OCI-LY1 (cell line): Measurements from ENCODE around the gene E2F4.

Source experiments
- H2AFZ ChIP-seq: fragments of 200-600 bp; sonication (generic), shearing (Covaris generic); 2 replicates; pipeline ENCODE4 v1.6.0; 2014; ENCODE audit warnings: antibody characterized with exemption, mild to moderate bottlenecking, low read length
- H3F3A ChIP-seq: fragments of 200-600 bp; sonication (generic), shearing (Covaris generic); 2 replicates; pipeline ENCODE4 v1.6.0; 2014; ENCODE audit warnings: mild to moderate bottlenecking, antibody characterized with exemption, low read length, moderate library complexity; ENCODE audit not compliant: insufficient read depth
- H3K27ac ChIP-seq: fragments of 200-600 bp; sonication (generic); 2 replicates; pipeline ENCODE4 v1.5.1; 2014; ENCODE audit warnings: low read length, mixed run types, mild to moderate bottlenecking, low read depth; ENCODE audit not compliant: poor library complexity, severe bottlenecking
- H3K27me3 ChIP-seq: fragments of 200-600 bp; sonication (generic); 2 replicates; pipeline ENCODE4 v1.6.0; 2014; ENCODE audit warnings: antibody characterized with exemption, mild to moderate bottlenecking, low read length, moderate library complexity; ENCODE audit not compliant: insufficient read depth
- H3K36me3 ChIP-seq: fragments of 200-600 bp; sonication (generic); 2 replicates; pipeline ENCODE4 v1.6.1; 2014; ENCODE audit warnings: mild to moderate bottlenecking, antibody characterized with exemption, low read length, moderate library complexity, mixed read lengths; ENCODE audit not compliant: insufficient read depth
- H3K4me1 ChIP-seq: fragments of 200-600 bp; sonication (generic); 2 replicates; pipeline ENCODE4 v1.5.1; 2014; ENCODE audit warnings: mild to moderate bottlenecking, low read length, moderate library complexity; ENCODE audit not compliant: insufficient read depth, severe bottlenecking
- H3K4me2 ChIP-seq: fragments of 200-600 bp; sonication (generic), shearing (Covaris generic); 2 replicates; pipeline ENCODE4 v1.6.1; 2014; ENCODE audit warnings: low read length
- H3K4me3 ChIP-seq: fragments of 200-600 bp; sonication (generic); 2 replicates; pipeline ENCODE4 v1.5.1; 2014; ENCODE audit warnings: low read length, low read depth, mild to moderate bottlenecking, mixed read lengths; ENCODE audit not compliant: poor library complexity, severe bottlenecking
- H3K79me2 ChIP-seq: fragments of 200-600 bp; shearing (Covaris generic); 2 replicates; pipeline ENCODE4 v1.6.1; 2016; ENCODE audit warnings: mixed run types, low read length, mixed read lengths; ENCODE audit not compliant: insufficient read depth
- H3K9ac ChIP-seq: fragments of 200-600 bp; sonication (generic), shearing (Covaris generic); 2 replicates; pipeline ENCODE4 v1.6.1; 2014; ENCODE audit warnings: mild to moderate bottlenecking, low read length, mixed read lengths
- H3K9me2 ChIP-seq: fragments of 200-600 bp; sonication (generic), shearing (Covaris generic); 2 replicates; pipeline ENCODE4 v1.6.1; 2014; ENCODE audit warnings: low read depth, mild to moderate bottlenecking, low read length, mixed read lengths
- H3K9me3 ChIP-seq: fragments of 200-600 bp; shearing (Covaris generic); 2 replicates; pipeline ENCODE4 v1.6.1; 2014; ENCODE audit warnings: low read length, mixed read lengths
- H4K20me1 ChIP-seq: fragments of 200-600 bp; sonication (generic), shearing (Covaris generic); 2 replicates; pipeline ENCODE4 v1.6.0; 2016; ENCODE audit warnings: mild to moderate bottlenecking, low read length; ENCODE audit not compliant: insufficient read depth
- EZH2 ChIP-seq: fragments of 200-600 bp; sonication (generic), shearing (Covaris generic); IDR thresholded peaks from 2 replicates; pipeline ENCODE4 v1.8.0; 2017; ENCODE audit warnings: borderline replicate concordance, mixed run types, mild to moderate bottlenecking, antibody characterized with exemption, low read length, moderate library complexity, mixed read lengths
- TF ChIP-seq, protein P1 (sequence below): fragments of 200-600 bp; sonication (generic), shearing (Covaris generic); IDR thresholded peaks from 2 replicates; pipeline ENCODE4 v1.5.1; 2017; ENCODE audit warnings: mild to moderate bottlenecking, antibody characterized with exemption, low read length, moderate library complexity, mixed read lengths

E2F4 gene

DNA sequence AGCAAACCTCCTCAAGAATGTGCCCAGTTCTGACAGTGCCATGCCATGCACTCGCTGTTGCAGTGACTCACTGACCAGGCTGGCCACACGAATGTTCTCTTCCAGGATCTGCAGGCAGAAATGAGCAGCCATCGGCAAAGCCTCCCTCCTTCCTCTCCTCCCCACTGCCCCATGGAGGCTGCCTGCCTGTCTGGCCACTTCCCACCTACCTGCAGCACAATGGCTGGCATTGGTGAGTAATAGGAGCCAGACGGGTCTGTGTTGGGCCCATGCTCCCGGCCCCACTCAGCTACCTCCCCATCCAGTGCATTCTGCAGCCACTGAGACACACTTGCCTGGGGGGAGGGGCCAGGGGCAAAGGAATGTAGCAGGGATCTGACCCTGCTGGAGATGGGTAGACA, 5.4 kb upstream of the E2F4 start:
- Histone ChIP-seq H3K9ac (no peak overlapping the region), H3K9me3 (no peaks in the 10 kb centered on the region), H3K4me3 (no peak overlapping the region), H3K79me2 (no peaks in the 10 kb centered on the region), H3K36me3 (no peaks in the 10 kb centered on the region), H3K9me2 (no peaks in the 10 kb centered on the region), H2AFZ (no peak overlapping the region), H3K27ac (no peak overlapping the region), H3K4me2 (no peak overlapping the region), H3F3A (no peaks in the 10 kb centered on the region), H4K20me1 (no peaks in the 10 kb centered on the region), H3K27me3 (no peaks in the 10 kb centered on the region), H3K4me1 (peaks cover 17% of the 10 kb centered on the region)
- TF ChIP-seq EZH2 = no peak
- TF ChIP-seq, protein P1, sequence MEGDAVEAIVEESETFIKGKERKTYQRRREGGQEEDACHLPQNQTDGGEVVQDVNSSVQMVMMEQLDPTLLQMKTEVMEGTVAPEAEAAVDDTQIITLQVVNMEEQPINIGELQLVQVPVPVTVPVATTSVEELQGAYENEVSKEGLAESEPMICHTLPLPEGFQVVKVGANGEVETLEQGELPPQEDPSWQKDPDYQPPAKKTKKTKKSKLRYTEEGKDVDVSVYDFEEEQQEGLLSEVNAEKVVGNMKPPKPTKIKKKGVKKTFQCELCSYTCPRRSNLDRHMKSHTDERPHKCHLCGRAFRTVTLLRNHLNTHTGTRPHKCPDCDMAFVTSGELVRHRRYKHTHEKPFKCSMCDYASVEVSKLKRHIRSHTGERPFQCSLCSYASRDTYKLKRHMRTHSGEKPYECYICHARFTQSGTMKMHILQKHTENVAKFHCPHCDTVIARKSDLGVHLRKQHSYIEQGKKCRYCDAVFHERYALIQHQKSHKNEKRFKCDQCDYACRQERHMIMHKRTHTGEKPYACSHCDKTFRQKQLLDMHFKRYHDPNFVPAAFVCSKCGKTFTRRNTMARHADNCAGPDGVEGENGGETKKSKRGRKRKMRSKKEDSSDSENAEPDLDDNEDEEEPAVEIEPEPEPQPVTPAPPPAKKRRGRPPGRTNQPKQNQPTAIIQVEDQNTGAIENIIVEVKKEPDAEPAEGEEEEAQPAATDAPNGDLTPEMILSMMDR = no peak

DNA sequence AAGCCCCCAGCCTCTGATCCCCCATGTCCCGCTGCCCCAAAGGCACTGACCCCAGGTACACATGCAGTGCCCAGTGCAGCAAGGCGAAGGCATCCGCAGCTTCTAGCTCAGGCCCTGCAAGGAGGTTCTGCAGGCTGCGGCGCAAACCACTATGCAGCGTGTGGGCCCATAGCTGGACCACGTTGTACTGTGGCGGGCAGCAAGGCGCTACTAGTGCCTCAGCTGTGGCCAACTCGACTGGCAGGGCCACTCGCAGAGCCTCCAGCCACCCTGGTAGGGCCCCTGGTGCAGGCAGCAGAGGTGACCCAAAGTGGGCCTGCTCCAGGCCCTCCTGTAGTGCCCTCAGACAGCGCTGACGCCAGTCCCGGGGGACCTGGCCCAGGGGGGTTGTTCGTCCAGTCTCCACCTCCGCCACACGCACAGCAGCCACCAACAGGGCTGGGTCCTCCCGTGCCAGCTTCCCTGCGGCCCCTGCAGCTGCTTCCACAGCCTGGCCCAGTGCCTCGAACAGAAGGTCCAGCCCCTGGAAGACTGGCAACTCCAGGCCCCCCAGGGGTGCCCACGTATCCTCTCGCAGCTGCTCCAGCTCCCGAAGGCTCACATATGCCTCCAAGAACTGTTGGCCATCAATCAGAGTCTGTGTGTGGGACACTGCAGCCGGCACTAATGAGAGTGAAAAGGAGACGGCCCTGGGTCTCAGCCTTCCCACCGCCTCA, 4.6 kb upstream of the E2F4 start:
- H3K4me2 ChIP-seq = no peak overlapping the region
- no peaks in the 10 kb centered on the region for H4K20me1 ChIP-seq
- H3K4me1 ChIP-seq = peaks cover 16% of the 10 kb centered on the region
- no peak overlapping the region for H2AFZ ChIP-seq
- TF ChIP-seq EZH2 = no peak
- TF ChIP-seq, protein P1 = no peak
- no peaks in the 10 kb centered on the region for H3K9me2 ChIP-seq
- no peak overlapping the region for H3K4me3 ChIP-seq
- H3F3A ChIP-seq = no peaks in the 10 kb centered on the region
- no peak overlapping the region for H3K27ac ChIP-seq
- no peaks in the 10 kb centered on the region for H3K27me3 ChIP-seq
- H3K9me3 ChIP-seq = no peaks in the 10 kb centered on the region
- H3K79me2 ChIP-seq = peaks cover 3% of the 10 kb centered on the region
- H3K36me3 ChIP-seq = no peaks in the 10 kb centered on the region
- no peak overlapping the region for H3K9ac ChIP-seq

DNA sequence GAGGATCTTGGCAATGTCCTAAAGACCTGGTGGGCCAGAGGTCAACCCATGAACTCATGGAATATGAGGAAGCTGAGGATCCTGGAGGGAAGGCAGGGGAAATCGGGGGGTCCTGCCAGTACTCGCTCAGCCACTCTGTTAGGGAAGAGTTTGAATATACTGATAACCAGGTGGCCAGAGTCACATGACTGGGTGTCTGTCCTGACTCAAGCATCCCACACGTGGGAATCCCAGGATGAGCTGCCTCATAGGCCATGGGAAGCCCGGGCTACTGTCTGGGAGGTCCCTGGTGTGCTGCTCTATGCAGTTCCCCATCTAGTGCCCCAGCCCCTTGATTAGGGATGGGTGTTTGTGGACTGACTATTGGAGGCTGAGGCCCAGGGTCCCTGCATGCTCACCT, 3.6 kb upstream of the E2F4 start:
- H3K4me1 ChIP-seq = peaks cover 15% of the 10 kb centered on the region
- H3K9me2 ChIP-seq = no peaks in the 10 kb centered on the region
- no peaks in the 10 kb centered on the region for H3K27me3 ChIP-seq
- H3F3A ChIP-seq = no peaks in the 10 kb centered on the region
- no peak overlapping the region for H2AFZ ChIP-seq
- peaks cover 12% of the 10 kb centered on the region for H3K79me2 ChIP-seq
- no peaks in the 10 kb centered on the region for H4K20me1 ChIP-seq
- no peak overlapping the region for H3K4me2 ChIP-seq
- no peak overlapping the region for H3K27ac ChIP-seq
- no peak overlapping the region for H3K4me3 ChIP-seq
- no peak overlapping the region for H3K9ac ChIP-seq
- no peaks in the 10 kb centered on the region for H3K9me3 ChIP-seq
- H3K36me3 ChIP-seq = no peaks in the 10 kb centered on the region; the same call in 1 of the 2 replicates
- no peak for TF ChIP-seq EZH2
- TF ChIP-seq, protein P1 = no peak
